IMR-90 (cell line): ENCODE results near the gene SPATS2L.

Source experiments
- BHLHE40 ChIP-seq: fragments of 150-350 bp; IDR thresholded peaks from 2 replicates; pipeline ENCODE4 v1.6.1; 2016; ENCODE audit warnings: mild to moderate bottlenecking, low read depth, low read length
- CEBPB ChIP-seq: IDR thresholded peaks from 2 replicates; pipeline ENCODE4 v1.6.1; 2012; ENCODE audit warnings: low read depth, low read length, improper control_type of control experiment
- FOS ChIP-seq: fragments of 150-350 bp; IDR thresholded peaks from 2 replicates; pipeline ENCODE4 v1.6.1; 2016; ENCODE audit warnings: low read depth, low read length
- MAFK ChIP-seq: IDR thresholded peaks from 2 replicates; pipeline ENCODE4 v1.6.1; 2012; ENCODE audit warnings: low read depth, low read length, improper control_type of control experiment
- MAZ ChIP-seq: IDR thresholded peaks from 2 replicates; pipeline ENCODE4 v1.6.1; 2012; ENCODE audit warnings: low read depth, mild to moderate bottlenecking, low read length, improper control_type of control experiment, moderate library complexity, borderline replicate concordance
- MXI1 ChIP-seq: IDR thresholded peaks from 2 replicates; pipeline ENCODE4 v1.6.1; 2012; ENCODE audit warnings: low read depth, mild to moderate bottlenecking, low read length, moderate library complexity, borderline replicate concordance
- POLR2A ChIP-seq: IDR thresholded peaks from 2 replicates; pipeline ENCODE4 v1.6.1; 2012; ENCODE audit warnings: mild to moderate bottlenecking, low read depth, low read length
- RCOR1 ChIP-seq: IDR thresholded peaks from 2 replicates; pipeline ENCODE4 v1.6.1; 2012; ENCODE audit warnings: mild to moderate bottlenecking, low read length, improper control_type of control experiment; ENCODE audit not compliant: insufficient replicate concordance
- RFX5 ChIP-seq: IDR thresholded peaks from 2 replicates; pipeline ENCODE4 v1.8.0; 2012; ENCODE audit warnings: low read depth, mild to moderate bottlenecking, low read length, moderate library complexity
- SMC3 ChIP-seq: fragments of 150-350 bp; IDR thresholded peaks from 2 replicates; pipeline ENCODE4 v1.6.1; 2016; ENCODE audit warnings: low read depth, mild to moderate bottlenecking, antibody characterized with exemption, low read length, moderate library complexity
- TF ChIP-seq, protein P1 (sequence below): conservative IDR thresholded peaks from 2 replicates; pipeline ENCODE4 v1.5.1; 2012; ENCODE audit warnings: mild to moderate bottlenecking, low read depth, low read length, improper control_type of control experiment
- TF ChIP-seq, protein P2 (sequence below): fragments of 150-350 bp; IDR thresholded peaks from 2 replicates; pipeline ENCODE4 v1.6.1; 2017; ENCODE audit warnings: mild to moderate bottlenecking, antibody characterized with exemption, low read length, low read depth
- TF ChIP-seq, protein P3 (sequence below): fragments of 150-350 bp; IDR thresholded peaks from 2 replicates; pipeline ENCODE4 v1.6.1; 2016; ENCODE audit warnings: low read depth, mild to moderate bottlenecking, low read length, moderate library complexity, borderline replicate concordance

DNA sequence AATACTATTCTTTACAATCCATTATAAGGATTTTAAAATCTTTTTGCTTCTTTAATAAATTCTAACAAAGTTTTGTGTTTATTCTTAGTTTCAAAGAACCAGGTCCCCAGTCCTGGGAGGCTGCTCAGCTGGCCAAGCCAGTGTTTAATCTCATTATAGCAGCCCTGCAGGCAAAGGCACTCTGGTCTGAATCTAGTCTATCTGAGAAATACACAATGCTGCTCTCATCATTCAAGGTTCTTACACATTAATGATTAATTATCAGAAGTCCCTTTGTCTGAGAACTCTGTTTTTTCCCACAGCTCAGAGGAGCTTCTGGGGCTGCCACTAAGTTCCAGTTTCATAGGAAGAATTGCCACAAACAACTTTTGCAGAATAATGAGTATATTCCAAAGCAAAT is 175.7 kb downstream of the SPATS2L start:
- TF ChIP-seq, protein P1, sequence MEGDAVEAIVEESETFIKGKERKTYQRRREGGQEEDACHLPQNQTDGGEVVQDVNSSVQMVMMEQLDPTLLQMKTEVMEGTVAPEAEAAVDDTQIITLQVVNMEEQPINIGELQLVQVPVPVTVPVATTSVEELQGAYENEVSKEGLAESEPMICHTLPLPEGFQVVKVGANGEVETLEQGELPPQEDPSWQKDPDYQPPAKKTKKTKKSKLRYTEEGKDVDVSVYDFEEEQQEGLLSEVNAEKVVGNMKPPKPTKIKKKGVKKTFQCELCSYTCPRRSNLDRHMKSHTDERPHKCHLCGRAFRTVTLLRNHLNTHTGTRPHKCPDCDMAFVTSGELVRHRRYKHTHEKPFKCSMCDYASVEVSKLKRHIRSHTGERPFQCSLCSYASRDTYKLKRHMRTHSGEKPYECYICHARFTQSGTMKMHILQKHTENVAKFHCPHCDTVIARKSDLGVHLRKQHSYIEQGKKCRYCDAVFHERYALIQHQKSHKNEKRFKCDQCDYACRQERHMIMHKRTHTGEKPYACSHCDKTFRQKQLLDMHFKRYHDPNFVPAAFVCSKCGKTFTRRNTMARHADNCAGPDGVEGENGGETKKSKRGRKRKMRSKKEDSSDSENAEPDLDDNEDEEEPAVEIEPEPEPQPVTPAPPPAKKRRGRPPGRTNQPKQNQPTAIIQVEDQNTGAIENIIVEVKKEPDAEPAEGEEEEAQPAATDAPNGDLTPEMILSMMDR: no peak
- no peak for TF ChIP-seq POLR2A
- no peak for TF ChIP-seq SMC3
- TF ChIP-seq RCOR1: no peak
- TF ChIP-seq, protein P2, sequence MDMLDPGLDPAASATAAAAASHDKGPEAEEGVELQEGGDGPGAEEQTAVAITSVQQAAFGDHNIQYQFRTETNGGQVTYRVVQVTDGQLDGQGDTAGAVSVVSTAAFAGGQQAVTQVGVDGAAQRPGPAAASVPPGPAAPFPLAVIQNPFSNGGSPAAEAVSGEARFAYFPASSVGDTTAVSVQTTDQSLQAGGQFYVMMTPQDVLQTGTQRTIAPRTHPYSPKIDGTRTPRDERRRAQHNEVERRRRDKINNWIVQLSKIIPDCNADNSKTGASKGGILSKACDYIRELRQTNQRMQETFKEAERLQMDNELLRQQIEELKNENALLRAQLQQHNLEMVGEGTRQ: no peak
- no peak for TF ChIP-seq RFX5
- TF ChIP-seq BHLHE40: no peak
- TF ChIP-seq CEBPB: no peak
- no peak for TF ChIP-seq MAZ
- TF ChIP-seq MXI1: no peak
- TF ChIP-seq, protein P3, sequence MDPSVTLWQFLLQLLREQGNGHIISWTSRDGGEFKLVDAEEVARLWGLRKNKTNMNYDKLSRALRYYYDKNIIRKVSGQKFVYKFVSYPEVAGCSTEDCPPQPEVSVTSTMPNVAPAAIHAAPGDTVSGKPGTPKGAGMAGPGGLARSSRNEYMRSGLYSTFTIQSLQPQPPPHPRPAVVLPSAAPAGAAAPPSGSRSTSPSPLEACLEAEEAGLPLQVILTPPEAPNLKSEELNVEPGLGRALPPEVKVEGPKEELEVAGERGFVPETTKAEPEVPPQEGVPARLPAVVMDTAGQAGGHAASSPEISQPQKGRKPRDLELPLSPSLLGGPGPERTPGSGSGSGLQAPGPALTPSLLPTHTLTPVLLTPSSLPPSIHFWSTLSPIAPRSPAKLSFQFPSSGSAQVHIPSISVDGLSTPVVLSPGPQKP: no peak
- TF ChIP-seq MAFK: no peak
- TF ChIP-seq FOS: no peak
